Natural killer cell (primary cell): ENCODE measurements around the gene C1QTNF9. TPM values are rescaled to one million over a fixed set of nuclear protein-coding genes. Genes with fewer than 3 reads are reported as not detected.
A peak's percentile ranks its signal among the peaks of the same experiment; 100 is the strongest.

Experiments used
- ATAC-seq, 3 donors: fragments of 150-1000 bp in 2 of 3; fragments of 200-7000 bp in 1 of 3; cut with Tn5 transposase; 1 replicate in 1 of 3; 2 replicates in 2 of 3; pipeline ENCODE4 v1.10.0; 2021; ENCODE audit warnings: mild to moderate bottlenecking in 2 of 3, moderate library complexity in 2 of 3
- DNase-seq, 2 donors: peaks; one replicate each; pipeline versions ENCODE4 v3.0.0 to v3.0.0-alpha.2; 2013 to 2021; ENCODE audit warnings: mixed read lengths in 1 of 2
- H3K27ac ChIP-seq: one replicate; pipeline ENCODE4 v1.5.1; 2013; ENCODE audit warnings: mild to moderate bottlenecking, low read length
- H3K27me3 ChIP-seq: one replicate; pipeline ENCODE4 v1.6.1; 2013; ENCODE audit warnings: low read length; ENCODE audit not compliant: control insufficient read depth, insufficient read depth
- H3K36me3 ChIP-seq: one replicate; pipeline ENCODE4 v1.6.1; 2013; ENCODE audit warnings: low read length; ENCODE audit not compliant: control insufficient read depth, insufficient read depth
- H3K4me1 ChIP-seq: one replicate; pipeline ENCODE4 v1.6.1; 2013; ENCODE audit warnings: low read length; ENCODE audit not compliant: control insufficient read depth, insufficient read depth
- H3K4me3 ChIP-seq: one replicate; pipeline ENCODE4 v1.5.1; 2013; ENCODE audit warnings: low read length
- H3K9me3 ChIP-seq: one replicate; pipeline ENCODE4 v1.6.1; 2013; ENCODE audit warnings: low read length; ENCODE audit not compliant: control insufficient read depth, insufficient read depth
- H3K27ac Mint-ChIP-seq, 2 donors: one replicate each; pipeline ENCODE4 v1.8.0; 2022; ENCODE audit warnings: mild to moderate bottlenecking in 2 of 2, mixed read lengths in 2 of 2, moderate library complexity in 1 of 2
- H3K27me3 Mint-ChIP-seq, 2 donors: one replicate each; pipeline ENCODE4 v1.8.0; 2022; ENCODE audit warnings: low read depth in 2 of 2, mixed read lengths in 2 of 2
- H3K36me3 Mint-ChIP-seq: one replicate; pipeline ENCODE4 v1.8.0; 2022; ENCODE audit warnings: mixed read lengths
- H3K4me1 Mint-ChIP-seq, 2 donors: one replicate each; pipeline ENCODE4 v1.8.0; 2022; ENCODE audit warnings: mixed read lengths in 2 of 2
- H3K4me3 Mint-ChIP-seq: one replicate; pipeline ENCODE4 v1.8.0; 2022; ENCODE audit warnings: mild to moderate bottlenecking, moderate library complexity, mixed read lengths
- H3K9me3 Mint-ChIP-seq, 2 donors: one replicate each; pipeline ENCODE4 v1.8.0; 2022; ENCODE audit warnings: mixed read lengths in 2 of 2
- CTCF ChIP-seq: fragments of 200-600 bp; IDR thresholded peaks from one replicate; pipeline ENCODE4 v1.8.0; 2022; ENCODE audit warnings: antibody characterized with exemption
- WGBS: methylation state at CpG from one replicate; pipeline ENCODE4 v1.1.7; 2013; ENCODE audit warnings: missing lambda C conversion rate; ENCODE audit not compliant: insufficient coverage; 5-methylcytosine and 5-hydroxymethylcytosine counted together
- intact Hi-C: fragments of 100-400 bp; cut with micrococcal nuclease; formaldehyde crosslinking; loops from one replicate; pipeline ENCODE4 v1.14.2; 2022
- total RNA-seq, 4 donors: library from RNA; stranded (reverse); fragments of 120-200 nt in 1 of 4; gene quantifications; one replicate each; pipeline versions ENCODE4 v1.2.3 to v1.2.4, GENCODE V29; 2013 to 2022

Gene C1QTNF9
- total RNA-seq, 3 donors from 2014 or later (not counting 1 experiment from before 2014, with no cell fraction given) = 0.25 TPM; not detected in 2

- Histone ChIP-seq H3K36me3 (no peaks in the 10 kb centered on the region), H3K9me3 (no peaks in the 10 kb centered on the region), H3K4me3 (no peak overlapping the region), H3K4me1 (peaks cover 69% of the 10 kb centered on the region), H3K27ac (peak overlapping the region; percentile 93), H3K27me3 (no peaks in the 10 kb centered on the region)
- Mint-ChIP-seq H3K27ac (peak overlapping the region; percentile 95 to 98), H3K4me1 (peaks cover 89 to 90% of the 10 kb centered on the region in 2 donors), H3K36me3 (peaks cover 4% of the 10 kb centered on the region), H3K4me3 (peak overlapping the region; percentile 87), H3K27me3 (no peaks in the 10 kb centered on the region), H3K9me3 (no peaks in the 10 kb centered on the region)
- 87% methylated on average over 3 of the region's 3 CpGs for WGBS
- intact Hi-C loops = loop anchor here (1.0 to 2.0 kb wide), 2 partner anchors 9 to 15 kb away; no protein-coding TSS in a partner anchor
- ATAC-seq (no peak), DNase-seq (no peak)
- no peak for TF ChIP-seq CTCF
These were observed 43.9 kb upstream of the C1QTNF9 start for GRCh38 chr13:24265453-24265852.

- peak overlapping the region; percentile 29 for H3K4me3 ChIP-seq
- Mint-ChIP-seq H3K27me3 (peaks cover 3 to 8% of the 10 kb centered on the region in 2 donors), H3K36me3 (peaks cover 8% of the 10 kb centered on the region), H3K9me3 (peaks cover 2 to 3% of the 10 kb centered on the region in 2 donors), H3K27ac (peak overlapping the region; percentile 95 to 98), H3K4me1 (peaks cover 88 to 91% of the 10 kb centered on the region in 2 donors), H3K4me3 (peak overlapping the region; percentile 91)
- H3K36me3 ChIP-seq = no peaks in the 10 kb centered on the region
- H3K27me3 ChIP-seq = no peaks in the 10 kb centered on the region
- ATAC-seq (no peak), DNase-seq (peak in 1 of 2 donors; percentile 84)
- WGBS = 0% methylated on average over 3 of the region's 3 CpGs
- TF ChIP-seq CTCF = no peak
- H3K27ac ChIP-seq = peak overlapping the region; percentile 85
- intact Hi-C loops = loop anchor here (1.0 kb wide), 1 partner anchor 13 kb away; no protein-coding TSS in a partner anchor
- H3K9me3 ChIP-seq = peaks cover 3% of the 10 kb centered on the region
- H3K4me1 ChIP-seq = peaks cover 73% of the 10 kb centered on the region
These were observed 42.1 kb upstream of the C1QTNF9 start for GRCh38 chr13:24267274-24267673.

- ATAC-seq = no peak
- Mint-ChIP-seq H3K4me1 (peaks cover 89 to 90% of the 10 kb centered on the region in 2 donors), H3K27me3 (peaks cover 3 to 8% of the 10 kb centered on the region in 2 donors), H3K4me3 (peak overlapping the region; percentile 91), H3K27ac (peak overlapping the region; percentile 95 to 98), H3K36me3 (peaks cover 8% of the 10 kb centered on the region), H3K9me3 (peaks cover 2 to 3% of the 10 kb centered on the region in 2 donors)
- no peak for DNase-seq
- H3K4me3 ChIP-seq = peak overlapping the region; percentile 29
- no peaks in the 10 kb centered on the region for H3K36me3 ChIP-seq
- H3K27me3 ChIP-seq = no peaks in the 10 kb centered on the region
- peaks cover 78% of the 10 kb centered on the region for H3K4me1 ChIP-seq
- H3K27ac ChIP-seq = peak overlapping the region; percentile 85
- TF ChIP-seq CTCF = no peak
- H3K9me3 ChIP-seq = peaks cover 3% of the 10 kb centered on the region
- intact Hi-C loops = loop anchor here (1.0 kb wide), 1 partner anchor 14 kb away; no protein-coding TSS in a partner anchor
- 89% methylated on average over 2 of the region's 2 CpGs for WGBS
These were observed 41.6 kb upstream of the C1QTNF9 start for GRCh38 chr13:24267801-24268200.

GRCh38 chr13:24269821-24270220 lies 39.6 kb upstream of the C1QTNF9 start:
- 100% methylated on average over 2 of the region's 4 CpGs for WGBS
- H3K9me3 ChIP-seq = peaks cover 3% of the 10 kb centered on the region
- no peak for TF ChIP-seq CTCF
- intact Hi-C loops = loop anchor here (5.0 kb wide), 2 partner anchors 242 to 288 kb away; partner anchors contain the start of gene PARP4
- Mint-ChIP-seq H3K27me3 (peaks cover 3 to 8% of the 10 kb centered on the region in 2 donors), H3K27ac (peak overlapping the region; percentile 95 to 98), H3K4me3 (peak overlapping the region; percentile 94), H3K9me3 (peaks cover 2 to 3% of the 10 kb centered on the region in 2 donors), H3K36me3 (peaks cover 8% of the 10 kb centered on the region), H3K4me1 (peaks cover 90 to 91% of the 10 kb centered on the region in 2 donors)
- no peaks in the 10 kb centered on the region for H3K27me3 ChIP-seq
- H3K4me1 ChIP-seq = peaks cover 81% of the 10 kb centered on the region
- H3K36me3 ChIP-seq = no peaks in the 10 kb centered on the region
- ATAC-seq (no peak), DNase-seq (no peak)
- peak overlapping the region; percentile 96 for H3K27ac ChIP-seq
- H3K4me3 ChIP-seq = no peak overlapping the region
